Measurements from ENCODE around the gene CCDC200. TPM values are rescaled to one million over a fixed set of nuclear protein-coding genes. Genes with fewer than 3 reads are reported as not detected.

The CCDC200 gene
- total RNA-seq, 2 donors from 2014 or later = not detected

DNA sequence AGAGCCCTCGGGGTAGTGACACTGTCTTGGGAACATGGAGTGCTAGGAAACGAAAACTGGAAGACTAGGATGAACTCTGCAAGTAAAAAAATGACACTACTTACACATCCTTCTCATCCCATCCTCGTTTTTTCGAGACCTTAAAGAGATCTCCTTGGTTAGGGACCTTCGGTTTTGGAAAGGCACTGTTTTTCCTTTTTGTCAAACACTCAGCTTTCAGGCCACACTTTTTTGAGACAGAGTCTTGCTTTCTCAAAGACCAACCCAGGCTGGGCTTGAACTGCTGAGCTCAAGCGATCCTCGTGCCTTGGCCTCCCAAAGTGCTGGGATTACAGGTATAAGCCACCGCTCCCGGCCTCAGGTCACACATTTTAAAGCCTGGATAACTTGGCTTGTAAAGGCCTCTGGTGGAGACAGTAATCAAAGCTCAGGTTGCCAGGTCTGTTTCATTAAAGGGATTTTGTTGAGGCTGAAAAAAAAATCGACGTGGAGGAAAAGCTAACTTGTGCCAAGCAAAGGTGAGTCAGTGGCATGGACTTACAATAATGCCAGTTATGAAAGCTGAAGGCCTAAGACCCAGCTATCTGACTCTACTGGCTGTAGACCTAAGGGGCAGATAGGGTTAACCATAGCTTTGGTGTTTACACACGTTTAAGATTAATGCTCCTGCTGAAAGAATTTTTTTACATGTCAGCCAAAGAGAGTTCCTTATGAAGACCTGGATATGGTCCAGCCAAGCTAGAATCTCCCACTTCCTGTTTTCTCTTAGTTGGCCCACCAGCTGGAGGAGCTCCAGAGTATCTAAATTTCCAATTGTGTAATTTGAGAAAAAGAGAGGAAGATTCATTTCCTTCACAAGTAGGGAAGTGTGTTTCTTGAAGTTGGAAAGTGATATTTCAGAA, 56.6 kb downstream of the CCDC200 start:
- peak; percentile 44 for DNase-seq
- peak in 1 of 2 donors; percentile 37 for ATAC-seq
- intact Hi-C loops (cut with DNase I) = loop anchor here in 1 of 2 donors (5.0 kb wide), 2 partner anchors 150 to 165 kb away; partner anchors contain the start of genes IFI35 and VAT1

Other genes with a start within 250 kb of the CCDC200 start
- 10 to 100 TPM; 37.8 to 49.4 TPM for gene PTGES3L, start 248.5 kb downstream of the CCDC200 start, total RNA-seq
- gene RUNDC1, start 248.1 kb downstream of the CCDC200 start, total RNA-seq = 10 to 100 TPM in 1 of 2 donors, 1 to 10 TPM in 1; 9.3 to 14.5 TPM
- gene RPL27, start 230.2 kb downstream of the CCDC200 start, total RNA-seq = 100 to 1,000 TPM; 722 to 820 TPM
- gene IFI35, start 221.8 kb downstream of the CCDC200 start, total RNA-seq = 10 to 100 TPM; 19.4 to 23.7 TPM
- gene VAT1, start 206.2 kb downstream of the CCDC200 start, total RNA-seq = 100 to 1,000 TPM; 115 to 118 TPM
- 1 to 10 TPM; 1.6 to 1.8 TPM for gene RND2, start 203.4 kb downstream of the CCDC200 start, total RNA-seq
- gene BRCA1, start 103.3 kb downstream of the CCDC200 start, total RNA-seq = 1 to 10 TPM; 2.9 to 7.9 TPM
- gene NBR1, start 57.4 kb downstream of the CCDC200 start, total RNA-seq = 10 to 100 TPM; 71.9 to 87.2 TPM
- 1 to 10 TPM; 7.6 to 8.4 TPM for gene TMEM106A, start 16.7 kb downstream of the CCDC200 start, total RNA-seq
- over 10,000 TPM in 1 of 2 donors, 1,000 to 10,000 TPM in 1; 5,669 to 12,300 TPM for gene RNU2-1, start 5.4 kb upstream of the CCDC200 start, total RNA-seq
- gene ARL4D, start 170.4 kb upstream of the CCDC200 start, total RNA-seq = 10 to 100 TPM; 11.8 to 12.8 TPM

Data from left cardiac atrium (tissue), 4 donors.